Vagina (tissue), 2 donors: ENCODE results near the gene SNPH. TPM values are rescaled to one million over a fixed set of nuclear protein-coding genes. Genes with fewer than 3 reads are reported as not detected.

Experiments
- DNase-seq, 2 donors: peaks; one replicate each; pipeline ENCODE4 v3.0.0-alpha.2; 2017; ENCODE audit errors: extremely low spot score in 2 of 2
- H3K27ac ChIP-seq: fragments of 200-600 bp; sonication (generic); one replicate; pipeline ENCODE4 v1.5.1; 2019
- H3K27me3 ChIP-seq: fragments of 200-600 bp; sonication (generic); one replicate; pipeline ENCODE4 v1.5.1; 2019
- H3K36me3 ChIP-seq, 2 donors: fragments of 200-600 bp; sonication (generic); one replicate each; pipeline ENCODE4 v1.5.1; 2017 to 2019
- H3K4me1 ChIP-seq: fragments of 200-600 bp; sonication (generic); one replicate; pipeline ENCODE4 v1.5.1; 2019
- H3K4me3 ChIP-seq, 2 donors: fragments of 200-600 bp; sonication (generic); 1 replicate in 1 of 2; 2 replicates in 1 of 2; pipeline ENCODE4 v1.5.1; 2016 to 2019
- H3K9me3 ChIP-seq: fragments of 200-600 bp; sonication (generic); one replicate; pipeline ENCODE4 v1.5.1; 2019
- POLR2A ChIP-seq, 2 donors: fragments of 450-650 bp; IDR thresholded peaks; one replicate each; pipeline ENCODE4 v1.6.1; 2017; ENCODE audit warnings: antibody characterized with exemption in 2 of 2, mild to moderate bottlenecking in 2 of 2, moderate library complexity in 2 of 2
- POLR2AphosphoS5 ChIP-seq, 2 donors: sonication (generic); formaldehyde crosslinking; IDR thresholded peaks; one replicate each; pipeline ENCODE4 v1.9.0; 2017; ENCODE audit warnings: antibody characterized with exemption in 2 of 2, mild to moderate bottlenecking in 2 of 2, low read depth in 1 of 2; ENCODE audit not compliant: insufficient read depth in 1 of 2
- intact Hi-C: fragments of 100-400 bp; cut with DNase I; formaldehyde crosslinking; loops from one replicate; pipeline ENCODE4 v1.15.1; 2023
- total RNA-seq: library from RNA; depleted of rRNA; stranded (reverse); fragments of >200 nt; gene quantifications from one replicate; pipeline ENCODE4 v1.2.3, GENCODE V29; 2016
- TF ChIP-seq, protein P1 (sequence below), 3 experiments: fragments of 450-650 bp in 2 of 3; fragments of 200-600 bp in 1 of 3; sonication (generic) in 1 of 3; IDR thresholded peaks; one replicate each; pipeline ENCODE4 v1.5.1; 2017 to 2019; ENCODE audit warnings: antibody characterized with exemption in 3 of 3, mild to moderate bottlenecking in 2 of 3, moderate library complexity in 2 of 3

SNPH gene
- total RNA-seq, 1 donor from 2014 or later, result 6.4 TPM

GRCh38 chr20:1302685-1303541 is 36.8 kb downstream of the SNPH start:
- Histone ChIP-seq H3K4me3 (no peak overlapping the region), H3K9me3 (no peaks in the 10 kb centered on the region), H3K27ac (no peak overlapping the region), H3K36me3 (no peaks in the 10 kb centered on the region), H3K4me1 (no peaks in the 10 kb centered on the region), H3K27me3 (no peaks in the 10 kb centered on the region)
- no peak for DNase-seq
- intact Hi-C loops, result no loop called here
- TF ChIP-seq POLR2AphosphoS5 (IDR thresholded peaks at IDR 0.05; ENCODE audit: insufficient read depth in 1 of 2, low read depth in 1 of 2) (no peak), POLR2A (IDR thresholded peaks at IDR 0.05) (no peak)
- TF ChIP-seq, protein P1, sequence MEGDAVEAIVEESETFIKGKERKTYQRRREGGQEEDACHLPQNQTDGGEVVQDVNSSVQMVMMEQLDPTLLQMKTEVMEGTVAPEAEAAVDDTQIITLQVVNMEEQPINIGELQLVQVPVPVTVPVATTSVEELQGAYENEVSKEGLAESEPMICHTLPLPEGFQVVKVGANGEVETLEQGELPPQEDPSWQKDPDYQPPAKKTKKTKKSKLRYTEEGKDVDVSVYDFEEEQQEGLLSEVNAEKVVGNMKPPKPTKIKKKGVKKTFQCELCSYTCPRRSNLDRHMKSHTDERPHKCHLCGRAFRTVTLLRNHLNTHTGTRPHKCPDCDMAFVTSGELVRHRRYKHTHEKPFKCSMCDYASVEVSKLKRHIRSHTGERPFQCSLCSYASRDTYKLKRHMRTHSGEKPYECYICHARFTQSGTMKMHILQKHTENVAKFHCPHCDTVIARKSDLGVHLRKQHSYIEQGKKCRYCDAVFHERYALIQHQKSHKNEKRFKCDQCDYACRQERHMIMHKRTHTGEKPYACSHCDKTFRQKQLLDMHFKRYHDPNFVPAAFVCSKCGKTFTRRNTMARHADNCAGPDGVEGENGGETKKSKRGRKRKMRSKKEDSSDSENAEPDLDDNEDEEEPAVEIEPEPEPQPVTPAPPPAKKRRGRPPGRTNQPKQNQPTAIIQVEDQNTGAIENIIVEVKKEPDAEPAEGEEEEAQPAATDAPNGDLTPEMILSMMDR (IDR thresholded peaks at IDR 0.05), result no peak

GRCh38 chr20:1304710-1305515 is 38.8 kb downstream of the SNPH start:
- DNase-seq, result no peak
- H3K4me1 ChIP-seq, result no peaks in the 10 kb centered on the region
- H3K4me3 ChIP-seq, result no peak overlapping the region
- no peaks in the 10 kb centered on the region for H3K36me3 ChIP-seq
- no peak overlapping the region for H3K27ac ChIP-seq
- H3K27me3 ChIP-seq, result no peaks in the 10 kb centered on the region
- no peaks in the 10 kb centered on the region for H3K9me3 ChIP-seq
- intact Hi-C loops, result loop anchor here (5.0 kb wide), 1 partner anchor 142 kb away; no protein-coding TSS in a partner anchor
- TF ChIP-seq POLR2AphosphoS5 (IDR thresholded peaks at IDR 0.05; ENCODE audit: insufficient read depth in 1 of 2, low read depth in 1 of 2) (no peak), POLR2A (IDR thresholded peaks at IDR 0.05) (no peak)
- TF ChIP-seq, protein P1 (IDR thresholded peaks at IDR 0.05), result no peak

- H3K4me1 ChIP-seq, result no peaks in the 10 kb centered on the region
- no peaks in the 10 kb centered on the region for H3K9me3 ChIP-seq
- TF ChIP-seq, protein P1 (IDR thresholded peaks at IDR 0.05), result no peak
- DNase-seq, result no peak
- H3K4me3 ChIP-seq, result no peak overlapping the region
- no peak overlapping the region for H3K27ac ChIP-seq
- H3K27me3 ChIP-seq, result no peaks in the 10 kb centered on the region
- no peaks in the 10 kb centered on the region for H3K36me3 ChIP-seq
- intact Hi-C loops, result loop anchor here (5.0 kb wide), 1 partner anchor 142 kb away; no protein-coding TSS in a partner anchor
Measured at GRCh38 chr20:1305712-1306111, 39.6 kb downstream of the SNPH start.

DNA sequence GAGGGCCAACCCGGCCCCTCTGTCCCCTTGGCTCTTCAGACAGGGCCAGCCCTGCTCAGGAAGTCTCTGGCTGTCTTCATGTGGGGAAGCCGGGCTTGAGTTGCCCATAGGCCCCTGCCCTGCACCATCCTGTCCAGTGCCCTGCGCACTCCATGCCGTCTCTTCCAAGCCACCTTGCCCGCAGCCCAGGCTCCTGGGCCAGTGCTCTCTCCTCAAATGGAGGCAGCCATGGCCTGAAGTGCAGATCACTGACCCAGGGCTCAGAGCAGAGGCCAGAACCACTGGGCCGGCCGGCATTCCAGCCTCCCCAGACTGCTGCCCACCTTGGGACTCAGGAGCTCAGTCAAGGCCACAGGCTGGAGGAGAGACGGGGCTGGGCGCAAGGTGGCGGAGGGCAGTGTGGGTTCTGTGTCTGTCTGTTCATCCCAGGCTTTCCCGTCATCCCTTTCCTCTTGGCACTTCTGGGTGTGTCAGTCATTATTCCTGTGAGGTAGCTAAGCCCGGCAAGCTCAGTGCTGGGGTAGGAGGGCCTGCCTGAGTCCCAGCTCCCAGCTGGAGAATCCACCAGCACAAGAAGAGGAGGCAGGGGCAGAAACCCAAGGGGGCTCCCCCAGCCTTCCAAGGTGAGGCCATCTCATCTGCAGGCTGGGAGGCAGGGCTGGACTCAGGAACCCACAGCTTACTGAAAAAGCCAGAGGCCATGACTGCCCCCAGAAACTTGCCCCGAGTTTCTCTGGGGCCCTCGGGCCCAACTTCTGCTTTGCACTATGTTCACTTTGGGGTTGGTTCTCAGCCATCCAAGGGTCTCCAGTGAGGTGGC is 40.4 kb downstream of the SNPH start:
- DNase-seq, result no peak
- H3K36me3 ChIP-seq, result no peaks in the 10 kb centered on the region
- H3K4me3 ChIP-seq, result no peak overlapping the region
- H3K27ac ChIP-seq, result no peak overlapping the region
- H3K9me3 ChIP-seq, result no peaks in the 10 kb centered on the region
- intact Hi-C loops, result loop anchor here (5.0 kb wide), 1 partner anchor 141 kb away; no protein-coding TSS in a partner anchor
- TF ChIP-seq POLR2AphosphoS5 (IDR thresholded peaks at IDR 0.05; ENCODE audit: insufficient read depth in 1 of 2, low read depth in 1 of 2), result no peak
- TF ChIP-seq, protein P1 (IDR thresholded peaks at IDR 0.05), result no peak
- TF ChIP-seq POLR2A (IDR thresholded peaks at IDR 0.05), result no peak
- no peaks in the 10 kb centered on the region for H3K27me3 ChIP-seq
- H3K4me1 ChIP-seq, result no peaks in the 10 kb centered on the region
